ENCODE measurements around the gene CDSN. TPM values are rescaled to one million over a fixed set of nuclear protein-coding genes. Genes with fewer than 3 reads are reported as not detected.

CDSN gene
- total RNA-seq, 2 donors from 2014 or later, result 0.50 to 1.5 TPM

DNA sequence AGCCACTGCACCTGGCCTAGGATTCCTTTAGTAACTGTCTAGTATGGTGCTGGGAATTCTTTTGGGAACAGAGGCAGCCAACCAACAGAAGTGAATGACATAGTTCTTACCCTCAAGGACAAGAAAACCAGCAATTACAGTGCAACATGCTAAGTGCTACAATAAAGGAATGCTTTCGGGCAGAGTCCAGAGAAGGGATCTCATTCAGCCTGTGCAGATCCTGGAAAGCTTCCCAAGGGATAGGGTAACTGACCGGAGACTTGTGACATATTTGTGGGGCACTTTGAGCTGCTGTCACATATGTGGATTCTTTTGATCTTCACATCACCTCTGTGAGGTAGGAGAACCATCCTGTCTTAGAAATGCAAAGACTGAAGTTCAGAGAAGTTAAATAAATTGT is 54.7 kb downstream of the CDSN start:
- no peaks in the 10 kb centered on the region for H3K9me3 ChIP-seq
- intact Hi-C loops (cut with DNase I), result no loop called here
- TF ChIP-seq POLR2A (IDR thresholded peaks at IDR 0.05), result no peak
- TF ChIP-seq, protein P1, sequence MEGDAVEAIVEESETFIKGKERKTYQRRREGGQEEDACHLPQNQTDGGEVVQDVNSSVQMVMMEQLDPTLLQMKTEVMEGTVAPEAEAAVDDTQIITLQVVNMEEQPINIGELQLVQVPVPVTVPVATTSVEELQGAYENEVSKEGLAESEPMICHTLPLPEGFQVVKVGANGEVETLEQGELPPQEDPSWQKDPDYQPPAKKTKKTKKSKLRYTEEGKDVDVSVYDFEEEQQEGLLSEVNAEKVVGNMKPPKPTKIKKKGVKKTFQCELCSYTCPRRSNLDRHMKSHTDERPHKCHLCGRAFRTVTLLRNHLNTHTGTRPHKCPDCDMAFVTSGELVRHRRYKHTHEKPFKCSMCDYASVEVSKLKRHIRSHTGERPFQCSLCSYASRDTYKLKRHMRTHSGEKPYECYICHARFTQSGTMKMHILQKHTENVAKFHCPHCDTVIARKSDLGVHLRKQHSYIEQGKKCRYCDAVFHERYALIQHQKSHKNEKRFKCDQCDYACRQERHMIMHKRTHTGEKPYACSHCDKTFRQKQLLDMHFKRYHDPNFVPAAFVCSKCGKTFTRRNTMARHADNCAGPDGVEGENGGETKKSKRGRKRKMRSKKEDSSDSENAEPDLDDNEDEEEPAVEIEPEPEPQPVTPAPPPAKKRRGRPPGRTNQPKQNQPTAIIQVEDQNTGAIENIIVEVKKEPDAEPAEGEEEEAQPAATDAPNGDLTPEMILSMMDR (IDR thresholded peaks at IDR 0.05), result no peak
- no peak for TF ChIP-seq POLR2AphosphoS5 (IDR thresholded peaks at IDR 0.05)
- DNase-seq (ENCODE audit: low spot score), result no peak
- H3K27me3 ChIP-seq (replicated peaks; ENCODE audit: insufficient read depth), result peaks cover 2% of the 10 kb centered on the region
- no peak overlapping the region for H3K27ac ChIP-seq
- WGBS, result 64% methylated on average over 2 of the region's 2 CpGs
- H3K36me3 ChIP-seq, result no peaks in the 10 kb centered on the region
- H3K4me1 ChIP-seq (replicated peaks), result no peaks in the 10 kb centered on the region
- H3K4me3 ChIP-seq, result no peak overlapping the region

Small RNA genes within 50 kb of the gene (small RNA-seq; reads per million reads assigned to genes)
- gene POLR2LP1 (0 reads per million in 2 donors), gene RNU6-1133P (0 reads per million in 2 donors)

Other genes starting within 250 kb of the CDSN start
- 100 to 1,000 TPM; 178 to 182 TPM for gene DDR1, start 235.9 kb downstream of the CDSN start, total RNA-seq
- 10 to 100 TPM; 19.0 to 26.2 TPM for gene GTF2H4, start 212.2 kb downstream of the CDSN start, total RNA-seq
- 10 to 100 TPM; 15.8 to 27.0 TPM for gene VARS2, start 206.2 kb downstream of the CDSN start, total RNA-seq
- gene SFTA2, start 188.3 kb downstream of the CDSN start, total RNA-seq, result not detected
- gene MUCL3, start 179.5 kb downstream of the CDSN start, total RNA-seq, result not detected
- gene MUC21, start 136.7 kb downstream of the CDSN start, total RNA-seq, result under 1 TPM in 1 of 2 donors, not detected in 1; 0.28 TPM
- under 1 TPM in 1 of 2 donors, not detected in 1; 0.17 TPM for gene MUC22, start 110.0 kb downstream of the CDSN start, total RNA-seq
- under 1 TPM in 1 of 2 donors, not detected in 1; 0.51 TPM for gene C6orf15, start 7.9 kb downstream of the CDSN start, total RNA-seq
- 1 to 10 TPM; 1.2 to 3.5 TPM for gene PSORS1C1, start 5.6 kb downstream of the CDSN start, total RNA-seq
- not detected for gene PSORS1C2, start 18.6 kb upstream of the CDSN start, total RNA-seq
- 10 to 100 TPM; 20.3 to 37.4 TPM for gene CCHCR1, start 37.4 kb upstream of the CDSN start, total RNA-seq
- gene TCF19, start 38.1 kb upstream of the CDSN start, total RNA-seq, result 10 to 100 TPM in 1 of 2 donors, 1 to 10 TPM in 1; 7.6 to 10.0 TPM
- gene POU5F1, start 50.2 kb upstream of the CDSN start, total RNA-seq, result 10 to 100 TPM in 1 of 2 donors, 1 to 10 TPM in 1; 3.4 to 21.5 TPM
- 100 to 1,000 TPM; 272 to 682 TPM for gene HLA-C, start 151.6 kb upstream of the CDSN start, total RNA-seq
- gene HLA-B, start 236.7 kb upstream of the CDSN start, total RNA-seq, result 100 to 1,000 TPM; 846 to 899 TPM

All from prostate gland (tissue), 2 donors.